GM18517 (cell line): ENCODE data around the gene CHURC1.

Source experiments
- ATAC-seq: cut with Tn5 transposase; IDR thresholded peaks from one replicate; pipeline ENCODE4 v1.9.1; 2021; ENCODE audit warnings: mild to moderate bottlenecking, moderate library complexity; ENCODE audit not compliant: unreplicated experiment

CHURC1 gene

GRCh38 chr14:64914237-64915028, at the start of gene CHURC1:
CHURC1 (plus strand) TSS chr14:64914455; CDS start chr14:64914496, 41 bp downstream.
- ATAC-seq, result peak; percentile 98

GRCh38 chr14:64865109-64865508, 49.1 kb upstream of the CHURC1 start:
- ATAC-seq, result no peak

- no peak for ATAC-seq
These were observed 48.3 kb upstream of the CHURC1 start for GRCh38 chr14:64865992-64866391.

- no peak for ATAC-seq
These were observed 47.1 kb upstream of the CHURC1 start for GRCh38 chr14:64867182-64867581.

- ATAC-seq, result no peak
These were observed 45.9 kb upstream of the CHURC1 start for GRCh38 chr14:64868379-64868778.

GRCh38 chr14:64868841-64869240, 45.4 kb upstream of the CHURC1 start:
- no peak for ATAC-seq

- no peak for ATAC-seq
These were observed 44.1 kb upstream of the CHURC1 start for GRCh38 chr14:64870160-64870559.

- no peak for ATAC-seq
These were observed 42.9 kb upstream of the CHURC1 start for GRCh38 chr14:64871344-64871743.

GRCh38 chr14:64873506-64874219, 40.6 kb upstream of the CHURC1 start:
- ATAC-seq, result no peak

- ATAC-seq, result no peak
These were observed 38.9 kb upstream of the CHURC1 start for GRCh38 chr14:64875350-64875749.

GRCh38 chr14:64877846-64878245, 36.4 kb upstream of the CHURC1 start:
- ATAC-seq, result no peak

GRCh38 chr14:64878837-64879634, 35.2 kb upstream of the CHURC1 start:
- ATAC-seq, result no peak

GRCh38 chr14:64879635-64880220, 34.5 kb upstream of the CHURC1 start, which contains the start of gene SPTB:
SPTB (minus strand) TSS chr14:64879907; CDS start chr14:64823094, 56,813 bp downstream.
- no peak for ATAC-seq

- no peak for ATAC-seq
These were observed 33.8 kb upstream of the CHURC1 start for GRCh38 chr14:64880221-64881121.

GRCh38 chr14:64885559-64885958, 28.7 kb upstream of the CHURC1 start:
- ATAC-seq, result no peak

GRCh38 chr14:64889352-64889751, 24.9 kb upstream of the CHURC1 start:
- no peak for ATAC-seq

- no peak for ATAC-seq
These were observed 22.9 kb upstream of the CHURC1 start for GRCh38 chr14:64891173-64891838.

- peak; percentile 57 for ATAC-seq
These were observed 22.3 kb upstream of the CHURC1 start for GRCh38 chr14:64891839-64892375.

- no peak for ATAC-seq
These were observed 14.3 kb upstream of the CHURC1 start for GRCh38 chr14:64899958-64900357.
